GM03348 (cell line): ENCODE data around the gene TUBGCP6.

Experiments used
- DNase-seq: peaks from one replicate; pipeline ENCODE4 v3.0.0; 2012; ENCODE audit warnings: low spot score

Gene TUBGCP6

GRCh38 chr22:50244420-50245213 is at the start of gene TUBGCP6:
TSS of gene TUBGCP6 (minus strand) at chr22:50245023. CDS start at chr22:50244459, 564 bp downstream.
- DNase-seq = peak; percentile 96

GRCh38 chr22:50294319-50294656 is 49.5 kb upstream of the TUBGCP6 start:
- DNase-seq = no peak

- peak; percentile 94 for DNase-seq
Observed at GRCh38 chr22:50293441-50294318, 48.9 kb upstream of the TUBGCP6 start.

GRCh38 chr22:50292643-50293440 is 48.0 kb upstream of the TUBGCP6 start:
- no peak for DNase-seq

GRCh38 chr22:50289942-50290630 is 45.3 kb upstream of the TUBGCP6 start:
- no peak for DNase-seq

GRCh38 chr22:50289151-50289941 is 44.5 kb upstream of the TUBGCP6 start:
- no peak for DNase-seq

- DNase-seq = no peak
Observed at GRCh38 chr22:50287731-50288130, 42.9 kb upstream of the TUBGCP6 start.

- DNase-seq = no peak
Observed at GRCh38 chr22:50286701-50287318, 42.0 kb upstream of the TUBGCP6 start.

- DNase-seq = no peak
Observed at GRCh38 chr22:50286275-50286674, 41.5 kb upstream of the TUBGCP6 start.

- no peak for DNase-seq
Observed at GRCh38 chr22:50285568-50286229, 40.9 kb upstream of the TUBGCP6 start.

GRCh38 chr22:50284479-50284878 is 39.7 kb upstream of the TUBGCP6 start:
- DNase-seq = no peak

GRCh38 chr22:50283821-50284220 is 39.0 kb upstream of the TUBGCP6 start:
- no peak for DNase-seq

- peak; percentile 82 for DNase-seq
Observed at GRCh38 chr22:50282361-50283155, 37.7 kb upstream of the TUBGCP6 start.

GRCh38 chr22:50281957-50282356 is 37.1 kb upstream of the TUBGCP6 start:
- DNase-seq = no peak

GRCh38 chr22:50281384-50281760 is 36.5 kb upstream of the TUBGCP6 start:
- no peak for DNase-seq

GRCh38 chr22:50280708-50281383 is 36.0 kb upstream of the TUBGCP6 start:
- no peak for DNase-seq

GRCh38 chr22:50280022-50280707 is 35.3 kb upstream of the TUBGCP6 start:
- no peak for DNase-seq
